GM18498 (cell line): Measurements from ENCODE around the gene TAOK3.

ENCODE experiments used
- ATAC-seq: cut with Tn5 transposase; IDR thresholded peaks from one replicate; pipeline ENCODE4 v1.9.1; 2021; ENCODE audit warnings: mild to moderate bottlenecking, moderate library complexity; ENCODE audit not compliant: unreplicated experiment

Gene TAOK3

DNA sequence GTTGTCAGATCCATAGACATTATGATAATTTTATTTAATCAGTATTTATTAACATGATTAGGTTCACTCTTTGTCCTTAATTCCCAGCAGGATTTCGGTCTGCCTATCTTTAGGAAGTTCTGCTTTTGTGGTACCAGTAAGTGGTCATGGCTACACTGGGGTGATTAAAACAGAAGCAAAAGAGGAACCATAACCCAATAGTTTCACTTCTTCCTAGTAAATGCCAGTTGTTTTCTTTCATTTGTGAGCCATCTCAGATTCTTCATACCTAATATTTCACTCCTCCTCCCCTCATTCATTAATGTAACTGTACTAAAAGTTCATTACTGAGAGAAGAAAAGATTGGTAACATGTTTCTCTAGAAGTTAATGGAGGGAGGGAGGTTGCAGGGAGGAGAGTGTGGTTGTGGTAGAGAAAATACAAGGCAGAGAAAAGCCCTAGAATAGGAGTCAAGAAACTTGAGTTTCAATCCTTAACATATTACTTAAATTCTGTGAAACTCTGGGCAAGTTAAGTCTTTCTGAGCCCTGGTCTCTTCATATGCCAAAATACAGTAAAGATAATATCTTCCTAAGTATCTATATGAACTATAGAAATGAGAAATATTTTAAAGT is 135.5 kb downstream of the TAOK3 start:
- peak; percentile 95 for ATAC-seq

DNA sequence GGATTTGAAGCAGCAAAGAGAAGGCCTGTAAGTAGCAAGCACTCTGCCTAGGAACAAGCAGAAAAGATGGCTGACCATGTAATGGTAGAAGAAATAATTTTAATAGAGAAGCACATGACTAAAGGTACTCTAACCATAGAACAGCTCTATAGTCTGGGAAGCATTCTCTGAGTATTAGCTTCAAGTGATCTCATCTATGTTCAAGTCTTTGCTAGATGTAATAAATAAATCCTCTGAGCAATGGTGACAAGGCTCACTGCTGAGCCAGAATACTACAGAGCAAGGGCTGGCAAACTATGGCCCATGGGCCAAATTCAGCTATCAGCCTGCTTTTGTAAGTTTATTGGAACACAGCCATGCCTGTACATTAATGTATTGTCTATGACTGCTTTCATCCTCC is 152.0 kb downstream of the TAOK3 start:
- ATAC-seq: no peak

DNA sequence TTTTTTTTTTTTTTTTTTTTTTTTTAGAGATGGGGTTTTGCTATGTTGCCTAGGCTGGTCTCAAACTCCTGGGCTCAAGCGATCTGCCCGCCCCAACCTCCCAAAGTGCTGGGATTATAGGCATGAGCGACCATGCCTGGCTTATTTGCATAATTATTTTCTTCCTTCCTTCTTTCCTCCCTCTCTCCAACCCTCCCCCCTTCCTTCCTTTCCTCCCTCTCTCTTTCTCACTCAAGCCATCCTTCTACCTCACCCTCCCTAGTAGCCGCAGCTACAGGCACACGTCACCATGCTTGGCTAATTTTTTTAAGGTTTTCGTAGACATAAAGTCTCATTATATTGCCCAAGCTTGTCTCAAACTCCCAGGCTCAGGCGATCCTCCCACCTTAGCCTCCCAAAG is 152.9 kb downstream of the TAOK3 start:
- no peak for ATAC-seq

DNA sequence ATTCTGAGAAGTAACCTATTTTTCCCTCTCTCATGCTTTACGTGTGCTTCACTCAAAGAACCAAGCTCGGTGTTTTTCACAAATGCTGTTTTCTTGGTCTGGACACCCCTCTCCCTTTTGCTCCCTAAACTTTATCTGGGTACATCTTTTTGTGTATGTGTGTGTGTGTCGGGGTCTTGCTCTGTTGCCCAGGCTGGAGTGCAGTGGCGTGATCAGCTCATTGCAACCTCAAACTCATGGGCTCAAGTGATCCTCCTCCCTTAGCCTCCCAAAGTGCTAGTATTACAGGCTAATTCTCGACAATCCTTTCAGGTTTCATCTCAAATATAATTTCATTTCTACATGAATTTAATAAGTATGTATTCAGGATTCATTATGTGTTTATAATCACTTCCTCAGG is 153.6 kb downstream of the TAOK3 start:
- ATAC-seq: no peak

DNA sequence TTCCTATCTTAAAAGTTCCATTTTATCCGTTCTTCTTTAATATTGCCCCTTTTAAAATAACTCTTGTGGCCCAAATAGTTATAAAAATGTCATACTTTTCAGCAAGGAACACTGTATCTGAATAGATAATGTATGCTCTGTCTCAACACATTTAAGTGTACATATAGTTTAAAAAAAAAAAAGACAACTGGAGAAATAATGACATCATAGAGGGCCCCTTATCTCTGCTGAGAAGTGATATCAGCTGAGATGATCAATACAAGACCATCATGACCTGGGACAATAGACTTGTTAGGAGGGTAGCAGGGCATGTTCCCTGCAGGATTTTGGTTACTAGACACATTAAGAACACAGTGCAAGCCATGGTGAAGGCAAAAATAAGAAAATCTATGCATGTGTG is 159.3 kb downstream of the TAOK3 start:
- no peak for ATAC-seq

DNA sequence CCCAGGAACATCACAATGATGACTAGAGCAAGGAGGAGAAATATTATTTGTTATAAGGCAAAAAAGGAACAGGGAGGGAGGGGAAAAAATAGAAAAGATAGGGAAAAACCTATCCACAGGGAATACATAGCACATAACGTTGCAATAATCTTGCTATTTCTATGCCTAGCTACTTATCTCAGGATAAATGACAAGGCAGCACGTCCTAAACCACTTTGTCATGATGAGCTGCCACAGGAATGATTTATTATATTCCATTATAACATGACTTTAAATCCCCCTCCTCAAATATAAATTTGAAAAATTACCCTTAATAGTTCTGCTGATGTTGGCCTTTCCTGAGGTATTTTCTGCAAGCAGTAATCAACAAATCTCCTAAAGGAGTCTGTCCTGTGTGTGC is 160.1 kb downstream of the TAOK3 start:
- ATAC-seq: no peak

DNA sequence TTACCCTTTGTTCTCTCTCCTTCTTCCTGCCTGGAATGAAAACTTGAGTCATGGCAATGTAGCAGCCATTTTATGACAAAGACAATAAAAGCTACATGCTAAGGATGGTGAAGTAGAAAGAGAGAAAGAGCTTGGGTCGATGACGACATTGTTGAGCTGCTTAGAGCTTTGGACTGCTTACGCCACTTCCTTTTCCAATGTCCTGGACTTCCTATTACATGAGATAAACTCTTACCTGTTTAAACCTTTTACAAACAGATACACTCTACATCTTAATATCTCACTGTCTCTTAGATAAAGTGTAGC is 166.6 kb downstream of the TAOK3 start:
- ATAC-seq: no peak

DNA sequence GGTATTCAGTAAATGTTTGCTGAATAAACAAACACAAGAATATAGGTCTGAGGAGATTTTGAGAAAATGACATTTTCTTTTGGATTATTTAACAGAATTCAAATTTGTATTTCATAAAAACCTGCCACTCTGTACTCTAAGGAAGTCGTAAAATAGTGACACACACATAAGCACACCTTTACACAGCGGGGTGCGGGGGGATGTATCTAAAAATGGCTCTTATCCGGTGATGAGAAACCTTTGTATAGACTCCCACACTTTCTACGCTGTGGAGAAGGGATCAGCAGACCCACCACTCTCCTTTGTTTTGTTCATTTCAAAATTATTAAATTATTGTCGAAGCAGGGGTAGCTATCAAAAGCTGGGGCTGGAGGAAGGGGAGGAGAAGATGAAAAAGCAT is 178.7 kb downstream of the TAOK3 start:
- no peak for ATAC-seq

DNA sequence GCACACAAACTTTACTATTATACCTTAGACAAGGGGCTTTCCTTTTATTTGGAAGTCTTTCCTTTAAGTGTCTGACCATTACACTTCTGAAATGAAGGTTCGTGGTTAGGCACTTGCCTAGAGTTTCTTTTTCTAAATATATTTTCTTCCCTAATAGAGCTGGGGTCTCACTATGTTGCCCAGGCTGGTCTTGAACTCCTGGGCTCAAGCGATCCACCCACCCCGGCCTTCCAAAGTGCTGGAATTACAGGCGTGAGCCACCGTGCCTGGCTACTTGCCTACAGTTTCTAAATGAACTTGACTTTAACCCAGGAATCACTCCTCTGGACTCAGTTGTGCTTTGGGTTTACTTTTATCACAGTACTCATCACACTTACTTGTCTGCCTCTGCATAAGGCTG is 179.2 kb downstream of the TAOK3 start:
- no peak for ATAC-seq

DNA sequence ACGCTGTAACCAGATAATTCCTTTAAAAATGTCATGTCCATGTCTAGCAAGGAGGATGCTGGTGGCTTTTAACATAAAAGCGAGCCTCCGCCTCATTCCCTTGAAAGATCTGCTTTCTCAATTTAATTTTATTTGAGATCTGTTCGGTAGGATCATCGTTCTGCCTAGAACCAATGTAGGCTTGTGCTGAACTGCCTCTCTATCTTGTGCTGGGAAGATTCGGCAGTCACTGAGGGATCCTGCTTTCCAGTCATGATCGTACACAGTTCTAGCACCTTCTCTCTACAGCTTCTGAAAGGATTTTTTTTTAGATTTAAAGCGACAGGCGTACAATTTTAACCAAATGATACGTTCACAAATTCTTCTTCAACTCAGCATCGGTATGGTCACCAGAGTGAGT is 182.4 kb downstream of the TAOK3 start:
- no peak for ATAC-seq

DNA sequence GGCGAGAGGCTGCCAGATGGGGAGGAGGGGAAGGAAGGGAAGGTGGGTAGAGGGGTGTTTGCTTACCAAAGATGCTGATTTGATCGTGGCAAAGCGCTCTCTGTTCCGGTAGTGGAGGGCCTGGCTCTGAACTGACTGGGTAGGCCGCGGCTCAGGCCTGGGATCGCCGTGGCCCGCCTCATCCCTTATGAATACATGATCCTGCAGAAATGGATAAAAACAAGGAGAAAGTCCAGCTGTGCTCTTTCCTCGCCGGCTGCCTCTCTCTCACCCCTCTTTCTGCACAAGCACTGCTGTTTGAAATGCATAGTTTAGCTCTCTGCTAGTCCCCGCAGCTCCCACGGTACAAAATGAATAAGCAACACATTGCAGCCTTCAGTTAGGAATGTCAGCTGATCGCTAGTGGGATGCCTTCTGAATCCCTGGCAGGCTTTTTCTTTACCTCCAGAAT is 182.9 kb downstream of the TAOK3 start:
- no peak for ATAC-seq

DNA sequence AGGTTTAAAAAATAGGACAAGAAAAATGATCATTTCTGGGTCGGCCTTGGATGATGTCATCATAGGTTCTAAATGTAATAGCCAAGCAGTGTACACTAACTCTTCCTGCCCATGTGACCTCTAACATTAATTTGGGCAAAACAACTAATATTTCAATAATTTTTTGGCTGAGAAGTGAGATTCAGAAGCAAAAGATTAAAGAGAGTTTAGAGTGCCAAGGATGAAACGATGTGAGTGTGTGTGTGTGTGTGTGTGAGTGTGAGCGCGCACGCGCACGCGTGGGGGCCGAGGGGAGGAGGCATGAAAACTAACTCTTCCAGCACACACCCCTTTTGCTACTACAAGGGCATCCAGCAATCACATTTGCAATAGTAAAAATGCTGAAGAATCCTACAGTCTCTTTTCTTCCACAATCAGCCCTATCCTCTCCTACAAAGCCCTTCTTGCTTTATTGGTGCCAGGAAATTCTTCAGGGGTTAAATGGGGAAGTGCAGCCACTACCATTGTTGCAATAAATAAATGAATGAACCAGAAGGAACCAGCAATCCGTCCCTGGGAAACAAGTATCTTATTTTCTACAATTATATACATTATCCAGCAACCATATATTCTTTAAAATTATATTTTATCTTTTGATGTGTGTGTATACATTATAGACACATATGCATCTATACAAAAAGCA is 183.9 kb downstream of the TAOK3 start:
- no peak for ATAC-seq

DNA sequence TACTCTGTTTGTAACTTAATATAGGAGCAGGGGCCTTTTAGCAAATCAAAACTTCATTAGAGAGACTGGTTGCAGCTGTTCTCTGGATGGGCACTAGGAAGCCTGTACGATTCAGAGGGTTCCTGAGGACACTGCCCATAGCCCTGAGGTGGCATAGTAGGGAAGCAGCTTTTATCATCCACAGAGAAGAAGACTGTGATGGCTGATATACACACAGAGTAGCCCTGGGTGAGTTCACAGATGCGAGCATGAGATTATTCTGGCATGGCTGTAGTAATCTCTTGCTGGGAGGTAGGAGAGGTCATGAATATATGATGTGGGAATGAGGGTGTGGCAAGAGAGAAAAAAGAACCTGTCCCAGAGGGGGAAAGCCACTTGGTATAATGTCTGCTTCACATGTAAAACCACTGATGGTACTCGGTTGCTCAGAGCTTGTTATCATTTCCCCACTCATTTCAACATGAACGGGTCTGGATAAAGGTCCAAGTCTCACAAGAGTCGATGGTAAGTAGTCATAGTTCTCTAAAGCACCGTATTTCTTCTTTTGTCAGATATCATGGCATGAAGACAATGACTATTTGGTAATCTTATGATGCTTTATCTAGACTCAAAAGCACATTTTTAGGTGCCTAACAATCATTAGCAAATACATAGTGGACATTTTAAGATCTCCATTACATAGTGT is 184.8 kb downstream of the TAOK3 start:
- ATAC-seq: no peak

DNA sequence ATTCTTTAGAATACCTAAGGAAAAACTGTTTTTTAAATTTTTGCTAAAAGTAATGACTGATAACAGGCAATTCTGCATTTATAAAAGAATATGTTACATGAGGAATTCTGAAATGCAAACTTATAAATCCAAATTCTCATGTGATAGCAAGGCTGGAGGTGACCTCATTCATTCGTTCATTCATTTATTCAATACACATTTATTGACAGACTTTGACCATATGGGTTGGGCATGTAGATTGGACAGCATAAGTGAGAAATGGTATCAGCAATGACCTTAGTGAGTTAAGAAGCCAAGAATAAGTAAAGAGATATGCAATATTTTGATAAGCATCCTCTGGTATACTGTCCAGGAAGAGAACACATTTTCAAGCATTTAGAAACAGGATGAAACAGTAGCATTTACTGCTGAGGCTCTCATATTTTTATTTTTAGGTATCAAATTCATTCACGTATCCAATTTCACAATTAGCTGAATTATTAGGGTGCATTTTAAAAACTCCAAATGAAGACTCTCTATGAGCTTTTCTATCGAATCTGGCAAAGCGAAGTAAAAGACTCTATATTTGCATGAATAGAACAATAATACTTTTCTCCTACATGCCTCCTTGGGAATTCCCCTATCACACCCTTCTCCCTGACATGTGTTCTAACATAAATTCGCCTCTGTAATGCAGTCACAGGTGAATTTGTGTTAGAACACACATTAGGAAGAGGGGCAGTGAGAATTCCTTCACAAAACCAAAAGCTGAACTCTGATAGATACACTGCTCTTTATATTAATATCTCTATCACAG is 186.9 kb downstream of the TAOK3 start:
- ATAC-seq: no peak

DNA sequence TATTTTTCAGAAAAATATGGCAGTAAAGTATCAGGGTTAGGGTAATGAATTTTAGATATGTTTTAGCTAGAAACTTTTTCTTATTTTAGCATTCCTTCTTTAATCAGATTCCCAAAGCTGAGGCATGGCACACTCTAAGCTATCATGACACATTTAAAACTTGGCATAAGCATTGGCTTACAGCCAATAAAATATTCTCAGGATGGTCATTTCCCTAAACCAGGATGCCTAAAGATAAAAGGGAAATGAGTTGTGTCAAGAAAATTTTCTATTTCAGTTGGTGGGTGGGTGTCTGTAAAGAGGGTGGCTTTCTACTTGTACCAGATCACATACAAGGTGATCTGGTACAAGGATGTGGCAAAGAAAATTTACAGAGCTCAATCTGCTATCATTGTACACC is 189.0 kb downstream of the TAOK3 start:
- no peak for ATAC-seq

DNA sequence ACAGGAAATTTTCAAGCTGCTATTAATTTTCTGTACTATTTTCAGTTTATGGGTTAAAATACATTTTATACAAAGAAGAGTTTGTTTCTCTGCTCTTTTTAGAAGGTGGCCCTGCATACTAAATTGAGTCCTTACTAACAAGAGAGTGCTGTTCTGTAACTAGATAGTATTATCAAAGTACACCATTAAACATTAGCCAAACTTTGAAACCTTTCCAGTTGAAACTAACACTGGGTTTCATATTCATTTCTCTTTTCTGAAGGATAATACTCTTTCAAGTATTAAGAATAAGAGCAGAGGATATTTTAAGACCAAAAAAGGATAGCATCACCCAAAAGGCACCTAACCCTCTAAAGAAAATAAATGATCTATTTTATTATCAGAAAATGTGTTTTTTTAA is 189.6 kb downstream of the TAOK3 start:
- no peak for ATAC-seq

DNA sequence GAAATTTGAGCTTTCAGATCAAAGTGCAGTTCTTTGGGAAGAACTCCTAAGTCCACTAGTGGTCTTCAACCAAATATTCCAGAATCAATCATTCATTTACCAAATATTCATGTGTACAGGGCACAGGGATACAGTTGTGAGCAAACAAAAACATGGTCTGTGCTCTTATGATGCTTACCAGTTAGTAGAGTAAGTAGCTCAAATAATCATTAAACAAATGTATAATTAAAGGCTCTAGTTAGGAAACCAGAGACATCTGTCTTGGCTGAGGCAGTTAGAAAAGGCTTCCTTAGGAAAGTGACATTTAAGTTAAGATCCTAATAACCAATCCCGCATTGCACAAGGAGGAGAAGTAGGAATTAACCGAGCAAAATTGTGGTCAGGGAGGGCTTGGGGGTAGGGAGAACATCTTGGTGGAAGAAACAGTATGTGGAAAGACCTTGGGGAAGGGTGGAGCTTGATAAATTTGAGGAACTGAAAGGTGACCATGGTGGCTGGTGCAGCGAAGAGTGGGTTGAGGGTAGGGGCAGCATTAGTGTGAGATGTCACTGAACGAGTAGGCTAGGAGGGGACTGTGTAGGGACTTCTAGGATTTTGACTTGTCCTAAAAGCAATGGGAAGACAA is 196.8 kb downstream of the TAOK3 start:
- peak; percentile 95 for ATAC-seq

DNA sequence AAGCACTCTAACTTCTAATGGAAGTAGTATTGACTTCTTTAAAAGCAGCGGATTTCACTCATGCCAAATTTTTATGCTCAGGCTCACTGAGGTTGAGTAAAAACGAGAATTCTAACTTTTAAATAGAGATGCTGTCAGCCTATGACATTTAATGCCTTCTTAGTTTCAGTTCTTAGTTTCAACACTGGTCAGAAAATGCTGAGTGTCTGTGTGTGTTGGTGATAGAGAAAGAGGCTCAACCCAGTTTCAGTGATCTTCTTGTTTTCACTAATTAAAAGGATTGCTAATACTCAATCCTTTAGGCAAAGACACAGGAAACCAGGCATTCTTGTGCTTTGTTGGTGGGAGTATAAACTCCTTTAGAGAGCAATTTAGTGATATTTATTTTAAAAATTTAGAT is 205.8 kb downstream of the TAOK3 start:
- ATAC-seq: peak; percentile 98

DNA sequence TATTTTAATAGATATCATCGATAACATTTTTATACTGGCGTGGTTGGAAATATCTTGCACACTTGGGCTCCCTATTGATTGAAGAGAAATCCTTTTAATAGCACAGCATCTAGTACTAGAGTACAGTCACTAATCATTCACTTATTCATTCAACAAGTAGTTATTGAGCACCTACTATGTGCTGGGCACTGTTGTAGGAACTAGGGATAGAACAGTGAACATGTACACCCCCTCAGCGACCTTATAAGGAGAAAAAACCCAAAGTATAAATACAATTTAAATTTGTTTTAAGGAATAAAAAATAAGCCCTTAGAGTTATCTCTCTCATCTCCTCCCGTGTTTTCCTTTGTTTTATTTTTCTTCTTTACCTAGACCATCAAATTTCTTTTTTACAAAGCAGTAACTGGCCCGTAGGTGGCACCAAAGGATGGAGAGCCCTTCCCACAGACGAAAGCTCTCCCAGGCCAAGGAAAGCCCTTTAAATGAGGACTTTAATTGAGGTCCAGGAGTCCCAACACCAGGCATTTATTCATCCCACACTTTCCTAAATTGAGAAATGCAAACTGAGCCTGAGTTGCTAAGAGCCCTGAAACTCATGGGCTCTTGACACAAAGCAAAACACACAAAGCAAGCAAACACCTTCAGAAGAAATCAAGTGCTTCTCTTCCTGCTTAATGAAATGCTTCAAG is 207.8 kb downstream of the TAOK3 start:
- no peak for ATAC-seq

DNA sequence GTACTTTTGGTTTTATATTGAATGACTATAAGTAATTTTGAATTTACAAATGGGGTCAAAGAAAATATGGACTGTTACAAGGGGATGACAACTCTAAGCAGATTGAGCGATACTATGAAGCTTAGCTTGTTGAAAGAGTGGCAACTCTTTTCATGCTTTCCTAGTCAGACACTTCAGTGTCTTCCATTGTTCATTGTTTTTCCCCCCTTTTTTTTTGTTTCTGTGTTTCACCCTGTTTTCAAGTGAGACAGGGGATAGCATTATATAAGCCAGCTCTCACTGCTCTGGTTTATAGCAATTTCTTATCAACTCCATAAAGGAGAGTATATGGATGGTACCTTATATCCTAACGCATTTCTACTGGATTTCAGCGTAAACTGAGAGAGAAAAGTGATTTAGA is 212.2 kb downstream of the TAOK3 start:
- no peak for ATAC-seq

DNA sequence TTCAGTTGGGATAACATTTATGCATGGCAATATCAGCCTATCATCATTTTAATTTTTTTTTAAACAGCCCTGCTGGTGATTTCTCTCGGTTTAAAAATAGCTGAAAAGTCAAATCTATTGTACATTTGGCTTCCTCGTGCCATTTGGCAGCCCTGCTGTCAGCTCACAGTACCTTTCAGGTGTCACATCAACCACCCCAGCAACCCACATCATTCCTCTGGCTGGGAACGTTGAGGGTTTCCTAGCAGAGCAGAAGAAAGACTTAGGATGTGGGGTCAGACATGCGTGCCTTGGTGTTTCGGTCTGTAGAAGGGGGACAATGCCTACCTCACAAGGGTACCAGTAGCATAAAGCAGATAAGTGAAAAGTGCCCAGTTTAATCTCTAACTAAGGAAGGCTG is 221.0 kb downstream of the TAOK3 start:
- no peak for ATAC-seq
